GM21515 (cell line): Measurements from ENCODE around the gene RIN2.
"Not testable (repeated sequence)": the region's sequence is repeated elsewhere in the genome, so short reads cannot be mapped to it uniquely, and the experiment has no call there.

ENCODE experiments used
- ATAC-seq: cut with Tn5 transposase; IDR thresholded peaks from one replicate; pipeline ENCODE4 v1.9.1; 2021; ENCODE audit not compliant: unreplicated experiment

The RIN2 gene

DNA sequence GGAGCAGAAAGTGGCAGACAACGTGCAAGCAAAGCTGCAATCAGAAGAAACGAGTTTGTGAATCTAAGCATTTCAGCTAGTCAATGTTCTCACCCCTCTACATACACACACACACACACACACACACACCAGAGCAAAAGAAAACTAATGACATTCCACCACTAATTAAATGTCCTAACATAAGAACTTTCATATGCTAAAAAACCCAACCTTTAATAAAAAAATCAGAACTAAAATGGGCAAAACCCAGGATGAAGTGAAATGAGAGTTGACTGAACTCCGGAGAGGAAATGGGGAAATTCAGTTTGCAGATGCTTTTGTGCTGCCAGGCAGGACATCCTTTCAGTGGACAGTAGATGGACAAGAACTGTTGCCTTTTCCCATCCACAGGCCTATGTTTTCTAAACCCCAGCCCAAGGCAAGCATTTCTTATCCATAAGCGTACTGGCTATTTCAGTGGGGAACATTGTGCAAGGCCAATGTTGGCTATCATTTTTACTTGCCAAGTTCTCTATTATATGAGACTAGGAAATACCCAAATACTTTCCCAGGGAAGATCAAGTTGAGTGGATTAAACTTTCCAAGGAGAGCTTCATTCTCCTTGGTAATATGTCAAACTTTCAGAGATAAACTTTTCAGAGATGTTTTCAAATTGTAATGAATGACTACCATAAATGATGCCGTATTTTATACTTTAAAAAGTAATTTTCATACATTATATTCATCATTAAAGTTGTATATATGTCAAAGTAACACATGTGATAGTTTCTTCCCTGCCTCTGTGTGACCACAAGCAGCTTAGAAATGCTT lies 27.3 kb downstream of the RIN2 start:
- no peak for ATAC-seq

- ATAC-seq, result no peak
These were observed 27.9 kb downstream of the RIN2 start for GRCh38 chr20:19785983-19786285.

DNA sequence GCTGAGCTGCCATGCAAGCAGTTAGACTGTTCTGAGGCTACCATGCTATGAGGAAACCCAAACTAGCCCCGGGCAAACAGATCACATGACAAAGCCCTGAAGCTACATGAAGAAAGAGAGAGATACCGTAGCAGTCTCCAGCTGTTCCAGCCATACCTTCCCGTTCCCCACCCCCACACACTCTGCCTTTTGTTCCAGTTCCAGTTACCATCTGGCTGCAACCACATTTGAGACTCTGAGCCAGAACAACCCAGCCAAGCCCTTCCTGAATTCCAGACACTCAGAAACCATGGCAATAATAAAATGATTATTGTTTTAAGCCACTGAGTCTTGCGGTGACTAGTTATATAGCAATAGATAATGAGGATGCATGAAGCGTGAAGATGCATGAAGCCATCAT lies 28.3 kb downstream of the RIN2 start:
- ATAC-seq, result no peak

GRCh38 chr20:19787366-19787765 lies 29.3 kb downstream of the RIN2 start:
- ATAC-seq, result no peak

DNA sequence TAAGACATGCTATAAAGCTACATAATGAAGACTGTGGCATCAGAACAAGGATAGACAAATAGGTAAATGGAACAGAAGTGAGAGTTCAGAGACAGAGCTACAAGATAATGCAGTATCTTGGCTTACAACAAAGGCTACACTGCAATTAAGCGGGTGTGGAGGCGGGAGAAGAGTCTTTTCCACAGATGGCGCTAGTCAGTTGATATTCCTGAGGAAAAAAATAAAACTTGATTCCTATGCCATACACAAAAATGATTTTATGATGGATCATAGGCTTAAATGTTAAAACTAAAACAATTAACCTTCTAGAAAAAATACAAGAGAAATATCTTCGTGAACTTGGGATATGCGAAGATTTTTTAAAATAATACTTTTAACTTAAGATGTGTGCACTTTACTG lies 31.0 kb downstream of the RIN2 start:
- no peak for ATAC-seq

- no peak for ATAC-seq
These were observed 31.4 kb downstream of the RIN2 start for GRCh38 chr20:19789446-19789845.

GRCh38 chr20:19791887-19792286 lies 33.8 kb downstream of the RIN2 start:
- ATAC-seq, result no peak

DNA sequence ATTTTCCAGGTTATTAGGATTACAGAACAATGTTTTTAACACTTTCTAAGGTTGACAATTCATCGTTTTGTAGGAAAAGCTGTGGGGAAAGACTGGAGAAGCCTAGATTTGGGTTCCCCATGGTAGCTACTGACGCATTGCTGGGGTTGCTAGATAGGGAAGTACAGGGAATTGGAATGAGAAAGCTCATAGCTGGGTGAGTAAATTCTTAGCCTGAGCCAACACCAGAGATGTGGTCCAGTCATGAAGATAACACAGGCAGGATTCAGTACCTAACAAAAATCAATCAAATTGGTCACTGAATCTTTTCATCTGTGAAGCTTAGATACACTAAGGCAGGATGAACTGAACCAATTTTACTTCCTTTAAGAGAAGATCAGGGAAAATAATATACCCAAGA lies 35.7 kb downstream of the RIN2 start:
- ATAC-seq, result no peak

- ATAC-seq, result no peak
These were observed 36.9 kb downstream of the RIN2 start for GRCh38 chr20:19794941-19795340.

DNA sequence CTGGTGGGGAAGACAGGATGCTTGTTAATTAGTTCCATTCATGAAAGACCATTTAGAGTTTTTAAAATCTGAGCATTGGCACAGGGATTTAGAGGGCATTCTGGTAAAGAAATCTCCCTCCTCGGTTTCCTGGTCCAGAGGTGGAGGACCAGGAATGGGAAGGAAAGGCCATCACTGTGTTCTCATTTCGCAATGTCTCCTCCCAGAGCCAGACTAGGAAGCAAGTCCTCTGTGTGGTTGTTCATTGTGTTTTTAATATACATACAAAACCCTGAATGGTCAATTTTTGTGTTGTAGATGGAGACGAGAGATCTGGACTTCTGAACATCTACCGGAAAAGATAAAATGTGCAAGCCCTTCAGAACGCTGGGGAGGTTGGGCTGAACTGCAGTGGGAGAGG lies 41.3 kb downstream of the RIN2 start:
- ATAC-seq, result no peak

DNA sequence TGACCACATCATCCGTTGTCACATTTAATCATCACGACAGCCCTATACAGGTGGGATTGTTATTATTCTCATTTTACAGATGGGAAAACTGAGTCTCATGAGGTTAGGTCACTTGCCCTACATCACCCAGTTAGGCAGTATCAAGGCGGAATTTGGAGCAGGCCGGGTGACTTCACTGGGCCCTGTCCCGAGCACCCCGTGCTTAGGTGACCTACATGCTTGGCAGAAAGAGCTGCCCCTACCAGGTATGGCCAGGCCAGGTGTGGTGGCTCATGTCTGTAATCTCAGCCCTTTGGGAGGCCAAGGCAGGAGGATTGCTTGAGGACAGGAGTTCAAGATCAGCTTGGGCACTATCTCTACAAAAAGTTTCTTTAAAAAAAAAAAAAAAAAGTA lies 44.0 kb downstream of the RIN2 start:
- no peak for ATAC-seq

DNA sequence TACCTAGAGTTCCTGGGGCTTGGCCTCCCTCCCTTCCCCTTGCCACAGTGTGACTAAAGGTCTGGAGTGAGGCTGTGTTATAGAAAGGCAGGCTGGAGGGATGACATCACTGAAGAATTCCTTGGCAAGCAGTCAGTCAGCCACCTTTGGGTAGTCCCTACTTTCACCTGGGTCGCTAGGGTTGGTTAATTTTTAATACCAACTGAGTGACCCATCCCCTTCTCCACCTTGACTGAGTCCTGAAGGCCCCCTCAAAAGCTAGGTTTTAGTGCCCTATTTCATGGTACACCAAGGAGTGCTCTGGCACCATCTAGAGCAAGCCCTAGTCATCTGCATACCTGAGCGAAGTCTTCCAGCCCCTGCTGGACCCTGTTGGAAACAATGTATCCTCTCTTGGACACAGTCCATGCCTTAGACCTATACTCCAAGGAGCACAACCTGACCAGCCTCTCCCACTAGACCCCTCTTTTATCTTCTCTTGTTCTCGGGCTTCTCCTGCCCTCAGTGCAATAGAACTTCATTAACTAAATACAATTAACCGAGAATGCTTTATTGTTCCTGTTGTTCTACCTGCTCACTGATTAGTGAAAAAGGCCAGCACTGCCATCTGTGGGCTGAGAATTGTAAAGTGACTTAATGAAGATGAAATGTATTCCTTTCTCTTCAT lies 44.6 kb downstream of the RIN2 start:
- ATAC-seq, result no peak

DNA sequence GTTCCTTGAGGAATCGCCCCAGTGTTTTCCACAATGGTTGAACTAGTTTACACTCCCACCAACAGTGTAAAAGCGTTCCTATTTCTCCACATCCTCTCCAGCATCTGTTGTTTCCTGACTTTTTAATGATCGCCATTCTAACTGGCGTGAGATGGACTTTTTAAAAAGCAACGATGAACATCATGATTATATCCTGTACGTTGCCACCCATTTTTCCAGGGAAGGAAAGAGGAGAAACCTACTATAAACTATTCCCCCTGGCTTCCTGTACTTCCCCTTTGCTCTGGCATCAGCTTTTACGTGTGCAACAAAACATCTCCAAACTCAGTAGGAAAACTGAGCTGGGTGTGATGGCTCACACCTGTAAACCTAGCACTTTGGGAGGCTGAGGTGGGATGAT lies 48.2 kb downstream of the RIN2 start:
- ATAC-seq, result not testable (repeated sequence)

GRCh38 chr20:19806806-19807190 lies 48.7 kb downstream of the RIN2 start:
- ATAC-seq, result no peak

GRCh38 chr20:19807191-19807945 lies 49.3 kb downstream of the RIN2 start:
- no peak for ATAC-seq
